Fibroblast of pulmonary artery (primary cell): ENCODE measurements around the gene COL20A1.

Experiments
- DNase-seq: peaks from one replicate; pipeline ENCODE4 v3.0.0-alpha.2; 2010; ENCODE audit warnings: low read depth
- H3K4me3 ChIP-seq: replicated peaks from 2 replicates; pipeline ENCODE4 v1.5.1; 2011; ENCODE audit warnings: low read depth, mild to moderate bottlenecking, control low read depth, low read length, moderate library complexity
- CTCF ChIP-seq: IDR thresholded peaks from 2 replicates; pipeline ENCODE4 v1.5.1; 2011; ENCODE audit warnings: mild to moderate bottlenecking, control low read depth, low read length, inconsistent platforms; ENCODE audit errors: missing control alignments

The COL20A1 gene

GRCh38 chr20:63363013-63363957 is 70.3 kb downstream of the COL20A1 start:
- DNase-seq: no peak
- no peak for TF ChIP-seq CTCF
- H3K4me3 ChIP-seq: no peak overlapping the region

GRCh38 chr20:63363981-63364561 is 71.1 kb downstream of the COL20A1 start:
- no peak overlapping the region for H3K4me3 ChIP-seq
- DNase-seq: no peak
- no peak for TF ChIP-seq CTCF

GRCh38 chr20:63364801-63365585 is 72.0 kb downstream of the COL20A1 start:
- TF ChIP-seq CTCF: no peak
- no peak for DNase-seq
- H3K4me3 ChIP-seq: no peak overlapping the region

GRCh38 chr20:63365601-63366389 is 72.8 kb downstream of the COL20A1 start:
- TF ChIP-seq CTCF: no peak
- no peak for DNase-seq

GRCh38 chr20:63366390-63367365 is 73.7 kb downstream of the COL20A1 start:
- TF ChIP-seq CTCF: no peak
- no peak for DNase-seq
- no peak overlapping the region for H3K4me3 ChIP-seq

More at GRCh38 chr20:63365601-63366389, 72.8 kb downstream of the COL20A1 start:
- H3K4me3 ChIP-seq: no peak overlapping the region
